Stimulated activated CD4-positive, alpha-beta T cell treated with anti-CD3 and anti-CD28 coated beads, Interleukin-12 subunit alpha, Interleukin-12 subunit beta, amount 100 ng/mL, for 4 hours (primary cell): ENCODE results near the gene CCDC127.

Experiments
- DNase-seq: peaks from one replicate; pipeline ENCODE4 v3.0.0-alpha.2; 2020

CCDC127 gene

GRCh38 chr5:155651-156410 is 62.1 kb downstream of the CCDC127 start:
- no peak for DNase-seq

- DNase-seq: no peak
Measured at GRCh38 chr5:154826-155225, 63.1 kb downstream of the CCDC127 start.

- DNase-seq: no peak
Measured at GRCh38 chr5:154236-154635, 63.7 kb downstream of the CCDC127 start.

GRCh38 chr5:153256-153655 is 64.7 kb downstream of the CCDC127 start:
- DNase-seq: no peak

- DNase-seq: no peak
Measured at GRCh38 chr5:152077-152476, 65.9 kb downstream of the CCDC127 start.

- DNase-seq: no peak
Measured at GRCh38 chr5:150746-151145, 67.2 kb downstream of the CCDC127 start.

- no peak for DNase-seq
Measured at GRCh38 chr5:149745-150485, 68.0 kb downstream of the CCDC127 start.

- DNase-seq: no peak
Measured at GRCh38 chr5:147751-148150, 70.2 kb downstream of the CCDC127 start.
